ENCODE results near the gene MICA.
"Not testable (repeated sequence)": the region's sequence is repeated elsewhere in the genome, so short reads cannot be mapped to it uniquely, and the experiment has no call there.

The MICA gene

GRCh38 chr6:31414771-31415265, 11.4 kb downstream of the MICA start:
- DNase-seq = no peak

- no peak for DNase-seq
Measured at GRCh38 chr6:31416394-31417014, 13.1 kb downstream of the MICA start.

DNA sequence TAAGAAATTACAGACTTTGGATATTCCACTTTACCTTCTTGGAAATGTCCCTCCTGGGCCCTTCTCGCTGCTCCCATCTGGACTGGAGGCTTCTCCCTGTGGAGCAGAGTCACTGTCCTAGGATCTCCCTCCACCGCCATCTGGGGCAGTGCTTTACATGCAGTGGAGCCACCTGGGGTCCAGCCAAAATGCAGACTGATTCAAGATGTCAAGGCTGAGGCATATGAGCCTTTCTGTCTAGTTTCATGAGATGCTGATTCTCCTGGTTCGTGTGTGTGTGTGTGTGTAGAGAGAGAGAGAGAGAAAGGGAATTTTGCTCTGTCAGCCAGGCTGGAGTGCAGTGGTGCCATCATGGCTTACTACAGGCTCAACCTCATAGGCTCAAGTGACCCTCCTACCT, 14.9 kb downstream of the MICA start:
- no peak for DNase-seq

DNA sequence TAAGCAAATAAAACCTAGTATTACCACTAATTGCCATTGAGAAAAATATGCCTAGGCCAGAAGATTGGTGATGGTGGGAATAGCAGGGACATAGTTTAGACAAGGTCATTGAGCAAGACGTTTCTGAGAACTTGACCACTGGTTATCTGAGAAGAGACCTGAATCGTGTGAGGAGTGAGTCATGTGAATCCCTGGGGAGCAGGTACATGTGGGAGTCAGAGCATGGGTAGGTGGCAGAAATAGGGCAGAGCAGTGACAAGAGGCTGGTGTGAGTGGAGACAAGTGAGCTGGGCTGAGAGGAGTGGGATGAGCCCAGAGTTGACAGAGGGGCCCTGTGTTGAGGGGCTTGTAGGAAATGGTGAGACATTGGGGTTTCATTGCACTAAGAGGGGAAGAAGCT, 16.4 kb downstream of the MICA start:
- no peak for DNase-seq

GRCh38 chr6:31420546-31420945, 17.2 kb downstream of the MICA start:
- DNase-seq = no peak

DNA sequence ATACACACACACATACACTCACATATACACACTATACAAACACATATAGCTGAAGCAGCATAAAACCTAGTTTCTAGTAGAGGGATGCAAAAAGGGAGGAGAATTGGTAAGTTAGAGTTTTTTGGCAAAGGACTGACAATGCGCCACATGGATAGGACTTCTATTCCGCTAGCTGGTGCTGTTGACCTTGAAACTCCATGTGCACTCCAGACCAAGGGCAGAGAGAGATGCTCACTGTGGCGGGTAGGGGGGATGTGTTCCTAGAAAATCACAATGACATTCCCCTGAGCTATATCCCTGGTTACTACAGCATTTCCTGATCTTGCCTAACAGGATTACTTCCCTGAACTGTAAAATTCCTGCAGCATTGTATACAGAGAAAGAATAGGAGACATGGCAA, 19.2 kb downstream of the MICA start:
- no peak for DNase-seq

GRCh38 chr6:31423550-31423949, 20.2 kb downstream of the MICA start:
- DNase-seq = no peak

DNA sequence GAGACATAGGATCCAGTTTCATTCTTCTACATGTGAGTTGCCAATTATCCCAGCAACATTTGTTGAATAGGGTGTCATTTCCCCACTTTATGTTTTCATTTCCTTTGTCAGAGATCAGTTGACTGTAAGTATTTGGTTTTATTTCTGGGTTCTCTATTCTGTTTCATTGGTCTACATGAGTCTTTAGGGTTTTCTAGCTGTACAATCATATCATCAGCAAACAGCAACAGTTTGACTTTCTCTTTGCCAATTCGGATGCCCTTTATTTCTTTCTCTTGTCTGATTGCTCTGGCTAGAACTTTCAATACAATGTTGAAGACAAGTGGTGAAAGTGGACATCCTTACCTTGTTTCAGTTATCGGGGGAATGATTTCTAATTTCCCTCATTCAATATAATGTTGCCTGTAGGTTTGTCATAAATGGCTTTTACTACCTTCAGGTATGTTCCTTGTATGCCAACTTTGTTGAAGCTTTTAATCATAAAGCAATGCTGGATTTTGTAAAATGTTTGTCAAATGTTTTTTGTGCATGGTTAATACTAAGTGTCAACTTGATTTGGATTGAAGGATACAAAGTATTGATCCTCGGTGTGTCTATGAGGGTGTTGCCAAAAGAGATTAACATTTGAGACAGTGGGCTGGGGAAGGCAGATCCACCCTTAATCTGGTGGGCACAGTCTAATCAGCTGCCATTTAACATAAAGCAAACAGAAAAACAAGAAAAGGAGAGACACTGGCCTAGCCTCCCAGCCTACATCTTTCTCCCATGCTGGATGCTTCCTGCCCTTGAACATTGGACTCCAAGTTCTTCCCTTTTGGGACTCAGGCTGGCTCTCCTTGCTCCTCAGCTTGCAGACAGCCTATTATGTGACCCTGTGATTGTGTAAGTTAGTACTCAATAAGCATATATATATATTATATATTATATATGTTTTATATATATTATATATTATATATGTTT, 23.3 kb downstream of the MICA start:
- no peak for DNase-seq

DNA sequence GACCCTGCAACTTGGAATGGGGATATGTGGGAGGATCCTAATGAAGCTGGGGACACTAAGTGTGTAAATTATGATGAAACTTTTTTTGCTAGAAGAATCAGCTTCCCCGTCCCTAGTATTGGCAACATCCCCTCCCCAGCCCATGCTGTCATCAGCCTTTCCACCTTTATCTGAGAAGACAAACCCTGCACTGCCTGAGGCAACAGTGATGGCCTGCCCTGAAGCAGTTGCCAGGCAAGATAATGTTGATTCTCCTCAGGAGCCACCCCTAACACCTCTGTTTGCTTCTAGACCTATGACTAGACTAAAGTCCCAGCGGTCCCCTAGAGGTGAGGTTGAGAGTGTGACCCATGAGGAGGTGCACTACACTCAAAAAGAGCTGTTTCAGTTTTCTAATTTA, 27.1 kb downstream of the MICA start:
- no peak for DNase-seq

GRCh38 chr6:31435051-31435450, 31.7 kb downstream of the MICA start:
- not testable (repeated sequence) for DNase-seq

DNA sequence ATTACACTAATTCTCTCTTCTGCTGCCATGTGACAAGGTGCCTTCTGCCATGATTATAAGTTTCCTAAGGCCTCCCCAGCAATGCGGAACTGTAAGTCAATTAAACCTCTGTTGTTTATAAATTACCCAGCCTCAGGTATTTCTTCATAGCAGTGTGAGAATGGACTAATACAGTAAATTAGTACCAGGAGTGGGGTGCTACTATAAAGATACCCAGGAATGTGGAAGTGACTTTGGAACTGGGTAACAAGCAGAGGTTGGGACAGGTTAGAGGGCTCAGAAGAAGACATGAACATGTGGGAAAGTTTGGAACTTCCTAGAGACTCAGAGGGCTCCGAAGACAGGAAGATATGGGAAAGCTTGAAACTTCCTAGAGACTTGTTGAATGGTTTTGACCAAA, 34.8 kb downstream of the MICA start:
- no peak for DNase-seq

- DNase-seq = no peak
Measured at GRCh38 chr6:31438677-31439076, 35.3 kb downstream of the MICA start.

- peak; percentile 50 for DNase-seq
Measured at GRCh38 chr6:31441365-31442267, 38.2 kb downstream of the MICA start.

GRCh38 chr6:31446481-31446880, 43.1 kb downstream of the MICA start:
- no peak for DNase-seq

- DNase-seq = not testable (repeated sequence)
Measured at GRCh38 chr6:31446999-31447789, 43.8 kb downstream of the MICA start.

GRCh38 chr6:31450751-31451150, 47.4 kb downstream of the MICA start:
- DNase-seq = no peak

DNA sequence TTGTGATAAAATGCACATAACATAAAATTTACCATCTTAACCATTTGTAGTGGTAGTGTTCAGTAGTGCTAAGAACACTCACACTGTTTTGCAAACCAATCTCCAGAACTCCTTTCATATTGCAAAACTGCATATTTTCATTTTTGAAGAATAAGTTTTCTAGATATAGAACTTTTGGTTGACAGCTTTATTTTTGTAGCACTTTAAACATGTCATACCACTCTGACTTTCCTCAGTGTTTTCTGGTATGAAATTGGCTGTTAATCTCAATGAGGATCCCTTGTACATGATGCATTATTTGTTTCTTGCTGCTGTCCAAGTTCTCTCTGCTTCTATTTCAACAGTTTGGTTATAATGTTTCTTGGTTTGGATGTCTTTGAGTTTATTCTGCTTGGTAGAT, 49.5 kb downstream of the MICA start:
- DNase-seq = no peak

DNA sequence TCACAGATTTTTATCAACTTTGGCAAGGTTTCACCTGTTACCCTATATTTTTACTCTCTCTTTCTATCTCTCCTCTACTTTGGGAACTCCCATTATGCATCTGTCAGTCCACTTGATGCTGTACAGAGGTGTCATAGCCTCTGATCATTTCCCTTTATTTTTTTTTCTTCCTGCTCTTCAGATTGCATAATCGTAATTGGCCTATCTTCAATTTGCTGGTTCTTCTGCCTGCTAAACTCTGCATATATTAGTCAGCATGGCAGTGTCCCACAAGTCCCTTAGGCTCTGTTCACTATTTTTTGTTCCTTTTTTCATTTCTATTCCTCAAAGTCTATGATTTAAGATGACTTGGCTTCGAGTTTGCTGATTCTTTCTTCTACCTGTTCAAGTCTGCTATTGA, 49.9 kb downstream of the MICA start:
- DNase-seq = no peak

GRCh38 chr6:31459864-31460263, 56.5 kb downstream of the MICA start:
- DNase-seq = not testable (repeated sequence)

DNA sequence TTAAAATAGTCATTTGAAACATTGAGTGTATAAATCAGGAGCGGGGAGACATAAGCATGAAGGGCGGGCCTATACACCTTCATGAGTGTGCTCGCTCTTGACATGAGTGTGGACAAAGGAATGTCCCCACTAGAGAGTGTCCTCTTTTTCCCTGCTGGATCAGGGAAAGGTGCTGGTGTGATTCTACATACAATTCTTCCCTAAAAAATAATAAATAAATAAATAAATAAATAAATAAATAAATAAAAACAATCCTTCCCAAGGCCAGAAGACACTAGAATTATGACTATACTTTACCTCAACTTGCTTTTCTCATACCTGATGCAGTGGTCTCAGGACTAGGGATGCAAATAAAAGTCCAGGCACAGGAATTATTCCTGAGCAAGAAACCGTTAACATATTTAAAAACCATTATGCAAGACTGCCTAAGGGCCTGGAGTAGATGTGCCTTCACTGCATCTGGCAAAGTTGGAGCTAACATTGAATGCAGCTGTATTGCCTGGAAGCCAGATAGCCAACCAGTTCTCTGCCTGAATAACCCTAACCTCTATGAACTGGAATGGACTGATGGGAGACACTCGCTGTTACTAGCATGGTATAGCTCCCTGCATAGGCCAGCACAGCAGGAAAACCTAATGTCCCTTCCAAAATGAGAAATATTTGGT, 57.1 kb downstream of the MICA start:
- DNase-seq = no peak

Data from NK-92 treated with Interleukin-12 subunit alpha and Interleukin-12 subunit beta, amount 100 ng/mL, for 24 hours (cell line).